Activated T-helper 2 cell treated with anti-CD3 and anti-CD28 coated beads, Interferon-gamma antibody, Interleukin-2, Interleukin-4, amounts not matched to agents 10 μg/mL and 5 μg/mL and 100 μg/mL, durations not matched to agents 14 hours and 24 hours and 36 hours (primary cell): ENCODE data around the gene CHD8. TPM values are rescaled to one million over a fixed set of nuclear protein-coding genes. Genes with fewer than 3 reads are reported as not detected.

Experiments used
- DNase-seq: peaks from one replicate; pipeline ENCODE4 v3.0.0; 2021; ENCODE audit warnings: low spot score
- H3K27ac Mint-ChIP-seq: one replicate; pipeline ENCODE4 v1.8.0; 2021; ENCODE audit warnings: mixed read lengths
- H3K27me3 Mint-ChIP-seq: one replicate; pipeline ENCODE4 v1.8.0; 2021; ENCODE audit warnings: low read depth, mixed read lengths
- H3K36me3 Mint-ChIP-seq: one replicate; pipeline ENCODE4 v1.8.0; 2021; ENCODE audit warnings: low read depth, mixed read lengths
- H3K4me1 Mint-ChIP-seq: one replicate; pipeline ENCODE4 v1.8.0; 2021; ENCODE audit warnings: low read depth, mixed read lengths
- H3K4me3 Mint-ChIP-seq: one replicate; pipeline ENCODE4 v1.8.0; 2021; ENCODE audit warnings: low read depth, mild to moderate bottlenecking, moderate library complexity, mixed read lengths
- H3K9me3 Mint-ChIP-seq: one replicate; pipeline ENCODE4 v1.8.0; 2021; ENCODE audit warnings: mixed read lengths
- intact Hi-C: fragments of 100-400 bp; cut with micrococcal nuclease; formaldehyde crosslinking; loops from one replicate; pipeline ENCODE4 v1.15.1; 2023
- total RNA-seq: library from RNA; stranded (reverse); gene quantifications from 2 replicates; pipeline ENCODE4 v1.2.3, GENCODE V29; 2022

Gene CHD8
- total RNA-seq, 1 donor from 2014 or later = 120 TPM

- H3K36me3 Mint-ChIP-seq = no peaks in the 10 kb centered on the region
- no peak overlapping the region for H3K27ac Mint-ChIP-seq
- DNase-seq = no peak
- peaks cover 6% of the 10 kb centered on the region for H3K4me1 Mint-ChIP-seq
- intact Hi-C loops = no loop called here
- H3K9me3 Mint-ChIP-seq = no peaks in the 10 kb centered on the region
- H3K27me3 Mint-ChIP-seq = peaks cover 1% of the 10 kb centered on the region
- no peak overlapping the region for H3K4me3 Mint-ChIP-seq
These were observed 112.7 kb downstream of the CHD8 start for GRCh38 chr14:21343035-21343794.

Other genes starting within 250 kb of the CHD8 start
- 972 and 976 TPM in 2 replicates for gene HNRNPC, start 186.7 kb downstream of the CHD8 start, total RNA-seq
- not detected in 2 replicates for gene RPGRIP1, start 176.0 kb downstream of the CHD8 start, total RNA-seq
- 161 and 168 TPM in 2 replicates for gene SUPT16H, start 72.1 kb downstream of the CHD8 start, total RNA-seq
- gene RAB2B, start 20.8 kb upstream of the CHD8 start, total RNA-seq = 27.4 and 30.5 TPM in 2 replicates
- gene TOX4, start 21.1 kb upstream of the CHD8 start, total RNA-seq = 68.1 and 70.1 TPM in 2 replicates
- gene METTL3, start 55.2 kb upstream of the CHD8 start, total RNA-seq = 76.7 and 80.5 TPM in 2 replicates
- 2.6 and 2.7 TPM in 2 replicates for gene SALL2, start 70.2 kb upstream of the CHD8 start, total RNA-seq
- not detected in 2 replicates for gene OR10G3, start 124.0 kb upstream of the CHD8 start, total RNA-seq
- gene OR10G2, start 178.8 kb upstream of the CHD8 start, total RNA-seq = not detected in 2 replicates
- gene OR4E2, start 197.7 kb upstream of the CHD8 start, total RNA-seq = not detected in 2 replicates
- 0.07 TPM in 1 of 2 replicates, not detected in the other for gene OR4E1, start 217.7 kb upstream of the CHD8 start, total RNA-seq